Caco-2 (cell line): ENCODE data around the gene RRP1. TPM values are rescaled to one million over a fixed set of nuclear protein-coding genes. Genes with fewer than 3 reads are reported as not detected.

Experiments
- BruUV-seq: library from RNA; stranded (reverse); fragments of 400-500 nt; replicated peaks from 2 replicates; lab custom pipeline; 2021; lab: Mats Ljungman, UMichigan
- CTCF ChIA-PET: fragments of 300-600 bp; sonication (Branson Sonifier 250); formaldehyde crosslinking; loops from one replicate; lab custom pipeline; 2022; ENCODE audit warnings: antibody characterized with exemption; lab: Charles Lee
- POLR2A ChIA-PET: fragments of 300-600 bp; sonication (Branson Sonifier 250); formaldehyde crosslinking; loops from one replicate; lab custom pipeline; 2022; ENCODE audit warnings: antibody characterized with exemption; lab: Charles Lee
- DNase-seq, 2 experiments: peaks; one replicate each; pipeline versions ENCODE4 v3.0.0 to v3.0.0-alpha.2; 2020 to 2022
- H3K27me3 ChIP-seq: replicated peaks from 2 replicates; pipeline ENCODE4 v1.6.0; 2011; ENCODE audit warnings: low read length; ENCODE audit not compliant: control insufficient read depth, insufficient read depth
- H3K36me3 ChIP-seq: 2 replicates; pipeline ENCODE4 v1.5.1; 2011; ENCODE audit warnings: low read length; ENCODE audit not compliant: control insufficient read depth, insufficient read depth
- H3K4me1 ChIP-seq: fragments of 250-450 bp; sonication (Bioruptor Pico); 2 replicates; pipeline ENCODE4 v1.5.1; 2020; ENCODE audit warnings: mild to moderate bottlenecking
- H3K4me3 ChIP-seq: 2 replicates; pipeline ENCODE4 v1.5.1; 2011; ENCODE audit warnings: low read depth, mild to moderate bottlenecking, control low read depth, low read length
- H3K9me3 ChIP-seq: fragments of 250-450 bp; sonication (Bioruptor Pico); 2 replicates; pipeline ENCODE4 v1.5.1; 2020; ENCODE audit warnings: mild to moderate bottlenecking, moderate library complexity
- H3K27ac Mint-ChIP-seq: one replicate; pipeline ENCODE4 v1.8.0; 2022; ENCODE audit warnings: mixed read lengths; ENCODE audit not compliant: unreplicated experiment
- H3K27me3 Mint-ChIP-seq: one replicate; pipeline ENCODE4 v1.8.0; 2022; ENCODE audit warnings: mixed read lengths; ENCODE audit not compliant: insufficient read depth, unreplicated experiment
- H3K36me3 Mint-ChIP-seq: one replicate; pipeline ENCODE4 v1.8.0; 2022; ENCODE audit warnings: mild to moderate bottlenecking, mixed read lengths; ENCODE audit not compliant: insufficient read depth, unreplicated experiment
- H3K4me1 Mint-ChIP-seq: one replicate; pipeline ENCODE4 v1.8.0; 2022; ENCODE audit warnings: low read depth, mixed read lengths; ENCODE audit not compliant: unreplicated experiment
- H3K4me3 Mint-ChIP-seq: one replicate; pipeline ENCODE4 v1.8.0; 2022; ENCODE audit warnings: mild to moderate bottlenecking, moderate library complexity, mixed read lengths; ENCODE audit not compliant: unreplicated experiment
- H3K9me3 Mint-ChIP-seq: one replicate; pipeline ENCODE4 v1.8.0; 2022; ENCODE audit warnings: mixed read lengths; ENCODE audit not compliant: unreplicated experiment
- intact Hi-C: fragments of 100-400 bp; cut with micrococcal nuclease; formaldehyde crosslinking; loops from one replicate; pipeline ENCODE4 v1.10.0; 2022; ENCODE audit not compliant: unreplicated experiment
- total RNA-seq: library from RNA; stranded (reverse); gene quantifications from 2 replicates; pipeline ENCODE4 v1.2.3, GENCODE V29; 2022
- TF ChIP-seq, protein P1 (sequence below), 2 experiments: fragments of 200-600 bp in 1 of 2; IDR thresholded peaks; 1 replicate in 1 of 2; 2 replicates in 1 of 2; pipeline versions ENCODE4 v1.5.1 to v1.8.0; 2011 to 2022; ENCODE audit warnings: antibody characterized with exemption in 1 of 2, control low read depth in 1 of 2, inconsistent platforms in 1 of 2, low read depth in 1 of 2, low read length in 1 of 2, mild to moderate bottlenecking in 1 of 2, moderate library complexity in 1 of 2; ENCODE audit not compliant: insufficient read depth in 1 of 2, severe bottlenecking in 1 of 2, unreplicated experiment in 1 of 2

The RRP1 gene
- total RNA-seq, 1 experiment from 2014 or later, result 52.8 TPM

DNA sequence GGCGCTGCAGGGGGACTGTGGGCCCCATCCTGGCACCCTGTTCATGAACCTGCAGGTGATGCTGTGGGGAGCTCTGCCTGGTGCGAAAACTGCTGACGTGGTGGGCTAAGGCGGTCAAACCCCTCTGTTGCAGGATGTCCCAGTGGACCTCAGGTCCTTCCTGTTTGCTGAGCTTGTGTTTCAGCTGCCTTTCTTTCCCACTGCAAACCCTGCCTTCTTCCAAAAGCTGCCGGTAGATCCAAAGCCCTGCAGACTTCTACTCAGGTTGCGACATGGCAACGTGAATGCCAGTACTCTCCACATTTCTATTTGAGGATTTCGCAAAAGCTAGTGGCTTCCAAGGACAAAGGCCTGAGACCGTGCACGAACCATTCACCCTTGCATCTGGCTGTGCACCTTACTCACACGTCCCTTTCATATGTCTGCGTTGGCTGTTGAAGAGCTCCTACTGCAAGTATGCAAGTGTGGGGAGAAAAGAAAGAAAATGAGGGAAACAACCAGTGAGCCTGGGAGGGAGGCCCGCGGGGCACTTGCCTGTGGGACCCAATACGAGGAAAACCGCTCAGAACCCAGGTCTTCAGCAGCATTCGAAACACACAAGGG is 6.2 kb upstream of the RRP1 start:
- no peaks in the 10 kb centered on the region for H3K36me3 ChIP-seq

DNA sequence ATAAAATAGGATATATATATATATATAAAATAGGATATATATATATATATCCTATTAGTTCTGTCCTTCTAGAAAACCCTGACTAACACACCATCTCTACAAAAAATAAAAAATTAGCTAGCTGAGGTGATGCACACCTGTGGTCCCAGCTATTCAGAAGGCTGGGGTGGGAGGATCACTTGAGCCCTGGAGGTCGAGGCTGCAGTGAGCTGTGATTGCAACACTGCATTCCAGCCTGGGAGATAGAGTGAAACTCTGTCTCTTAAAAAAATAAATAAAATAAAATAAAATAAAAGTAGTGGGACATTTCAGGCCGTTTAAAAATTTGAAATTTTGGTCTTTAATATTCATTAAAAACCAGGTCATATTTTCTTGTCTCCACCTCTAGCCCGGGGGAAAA is 4.2 kb upstream of the RRP1 start:
- no peak overlapping the region for H3K4me3 Mint-ChIP-seq
- H3K27me3 Mint-ChIP-seq, result no peaks in the 10 kb centered on the region
- H3K36me3 Mint-ChIP-seq, result peaks cover 14% of the 10 kb centered on the region
- Histone ChIP-seq H3K4me1 (peaks cover 17% of the 10 kb centered on the region), H3K4me3 (no peak overlapping the region), H3K36me3 (no peaks in the 10 kb centered on the region), H3K27me3 (no peaks in the 10 kb centered on the region), H3K9me3 (no peaks in the 10 kb centered on the region)
- TF ChIP-seq, protein P1, sequence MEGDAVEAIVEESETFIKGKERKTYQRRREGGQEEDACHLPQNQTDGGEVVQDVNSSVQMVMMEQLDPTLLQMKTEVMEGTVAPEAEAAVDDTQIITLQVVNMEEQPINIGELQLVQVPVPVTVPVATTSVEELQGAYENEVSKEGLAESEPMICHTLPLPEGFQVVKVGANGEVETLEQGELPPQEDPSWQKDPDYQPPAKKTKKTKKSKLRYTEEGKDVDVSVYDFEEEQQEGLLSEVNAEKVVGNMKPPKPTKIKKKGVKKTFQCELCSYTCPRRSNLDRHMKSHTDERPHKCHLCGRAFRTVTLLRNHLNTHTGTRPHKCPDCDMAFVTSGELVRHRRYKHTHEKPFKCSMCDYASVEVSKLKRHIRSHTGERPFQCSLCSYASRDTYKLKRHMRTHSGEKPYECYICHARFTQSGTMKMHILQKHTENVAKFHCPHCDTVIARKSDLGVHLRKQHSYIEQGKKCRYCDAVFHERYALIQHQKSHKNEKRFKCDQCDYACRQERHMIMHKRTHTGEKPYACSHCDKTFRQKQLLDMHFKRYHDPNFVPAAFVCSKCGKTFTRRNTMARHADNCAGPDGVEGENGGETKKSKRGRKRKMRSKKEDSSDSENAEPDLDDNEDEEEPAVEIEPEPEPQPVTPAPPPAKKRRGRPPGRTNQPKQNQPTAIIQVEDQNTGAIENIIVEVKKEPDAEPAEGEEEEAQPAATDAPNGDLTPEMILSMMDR (IDR thresholded peaks at IDR 0.05; ENCODE audit: insufficient read depth in 1 of 2, low read depth in 1 of 2, low read length in 1 of 2, severe bottlenecking in 1 of 2, unreplicated experiment in 1 of 2), result no peak
- ChIA-PET CTCF (no interaction called here), POLR2A (no interaction called here)
- BruUV-seq, result no TSS peak
- no peak for DNase-seq
- intact Hi-C loops, result no loop called here
- H3K9me3 Mint-ChIP-seq, result no peaks in the 10 kb centered on the region
- no peak overlapping the region for H3K27ac Mint-ChIP-seq
- H3K4me1 Mint-ChIP-seq, result peaks cover 10% of the 10 kb centered on the region

More for the DNA sequence above, 6.2 kb upstream of the RRP1 start:
- no peaks in the 10 kb centered on the region for H3K9me3 Mint-ChIP-seq
- no peaks in the 10 kb centered on the region for H3K27me3 ChIP-seq
- ChIA-PET POLR2A (interaction anchor here (0.5 to 0.7 kb wide), 3 partner anchors 15 to 104 kb away, joined by 3 to 5 read pairs (median 3); no protein-coding TSS in a partner anchor), CTCF (no interaction called here)
- TF ChIP-seq, protein P1 (IDR thresholded peaks at IDR 0.05; ENCODE audit: insufficient read depth in 1 of 2, low read depth in 1 of 2, low read length in 1 of 2, severe bottlenecking in 1 of 2, unreplicated experiment in 1 of 2), result no peak
- H3K9me3 ChIP-seq, result no peaks in the 10 kb centered on the region
- peak in 1 of 2 experiments; percentile 47 for DNase-seq
- intact Hi-C loops, result no loop called here
- H3K36me3 Mint-ChIP-seq, result no peaks in the 10 kb centered on the region
- H3K4me3 ChIP-seq, result no peak overlapping the region
- no TSS peak for BruUV-seq
- H3K4me1 ChIP-seq, result peaks cover 17% of the 10 kb centered on the region
- no peak overlapping the region for H3K4me3 Mint-ChIP-seq
- peaks cover 10% of the 10 kb centered on the region for H3K4me1 Mint-ChIP-seq
- no peaks in the 10 kb centered on the region for H3K27me3 Mint-ChIP-seq
- H3K27ac Mint-ChIP-seq, result no peak overlapping the region

DNA sequence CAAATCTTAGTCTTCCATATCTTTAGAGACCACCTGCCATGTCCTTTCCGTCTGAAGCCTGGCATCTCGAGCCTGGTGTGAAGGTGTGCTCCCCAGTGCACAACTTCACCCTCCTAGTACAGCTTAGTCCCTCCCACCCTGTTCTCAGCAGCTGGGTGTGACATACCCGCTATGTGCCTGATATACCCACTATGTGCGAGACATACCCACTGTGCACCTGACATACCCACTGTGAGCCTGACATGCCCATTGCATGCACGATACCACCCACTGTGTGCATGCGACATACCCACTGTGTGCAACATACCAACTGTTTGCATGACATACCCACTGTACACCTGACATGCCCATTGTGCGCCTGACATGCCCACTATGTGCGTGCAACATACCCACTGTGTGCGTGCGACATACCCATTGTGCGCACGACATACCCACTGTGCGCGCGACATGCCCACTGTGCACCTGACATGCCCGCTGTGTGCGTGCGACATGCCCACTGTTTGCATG is 3.0 kb upstream of the RRP1 start:
- Histone ChIP-seq H3K4me1 (peaks cover 8% of the 10 kb centered on the region), H3K9me3 (no peaks in the 10 kb centered on the region), H3K27me3 (no peaks in the 10 kb centered on the region), H3K4me3 (no peak overlapping the region), H3K36me3 (no peaks in the 10 kb centered on the region)
- no peak overlapping the region for H3K27ac Mint-ChIP-seq
- TF ChIP-seq, protein P1 (IDR thresholded peaks at IDR 0.05; ENCODE audit: insufficient read depth in 1 of 2, low read depth in 1 of 2, low read length in 1 of 2, severe bottlenecking in 1 of 2, unreplicated experiment in 1 of 2), result no peak
- H3K9me3 Mint-ChIP-seq, result no peaks in the 10 kb centered on the region
- no peaks in the 10 kb centered on the region for H3K27me3 Mint-ChIP-seq
- POLR2A ChIA-PET, result no interaction called here
- intact Hi-C loops, result no loop called here
- no peak for DNase-seq
- peaks cover 15% of the 10 kb centered on the region for H3K36me3 Mint-ChIP-seq
- peaks cover 10% of the 10 kb centered on the region for H3K4me1 Mint-ChIP-seq
- CTCF ChIA-PET, result no interaction called here
- H3K4me3 Mint-ChIP-seq, result no peak overlapping the region
- no TSS peak for BruUV-seq
